Hepatocyte (in vitro differentiated cells): ENCODE results near the gene BCAS1.

ENCODE experiments used
- CTCF ChIP-seq: fragments of 200-600 bp; sonication (generic); IDR thresholded peaks from 2 replicates; pipeline ENCODE4 v1.5.1; 2016; ENCODE audit warnings: antibody characterized with exemption, mild to moderate bottlenecking; ENCODE audit not compliant: poor library complexity
- EZH2phosphoT487 ChIP-seq: fragments of 200-600 bp; sonication (generic); IDR thresholded peaks from one replicate; pipeline ENCODE4 v1.6.1; 2018; ENCODE audit warnings: antibody characterized with exemption, mild to moderate bottlenecking, low read depth, moderate library complexity; ENCODE audit not compliant: unreplicated experiment, severe bottlenecking

- TF ChIP-seq CTCF (no peak), EZH2phosphoT487 (no peak)
Measured at GRCh38 chr20:54086507-54087039, 16.2 kb upstream of the BCAS1 start.
